HG02943 (cell line): ENCODE results near the gene CXADR.

Experiments
- ATAC-seq: cut with Tn5 transposase; IDR thresholded peaks from one replicate; pipeline ENCODE4 v1.9.1; 2021; ENCODE audit warnings: mild to moderate bottlenecking, low read depth, moderate library complexity; ENCODE audit not compliant: unreplicated experiment

CXADR gene

DNA sequence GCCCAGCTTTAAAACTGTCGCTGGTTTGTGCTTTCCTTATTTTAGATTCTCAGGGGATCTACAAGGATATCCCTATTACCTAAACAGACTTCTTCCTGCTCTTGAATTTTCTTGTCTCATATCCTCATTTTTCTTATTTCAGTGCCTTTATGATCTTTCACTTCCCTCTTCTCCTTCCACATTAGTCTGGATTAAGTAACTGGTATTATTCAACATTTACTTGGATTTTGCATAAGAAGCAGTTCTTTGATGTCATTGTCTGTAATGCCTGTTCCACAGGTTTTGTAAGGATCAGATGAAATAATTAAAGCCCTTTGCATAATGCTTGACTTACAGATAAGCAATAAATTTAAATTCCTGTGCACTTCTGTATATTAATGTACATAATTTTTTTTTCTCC, 26.5 kb downstream of the CXADR start:
- no peak for ATAC-seq

DNA sequence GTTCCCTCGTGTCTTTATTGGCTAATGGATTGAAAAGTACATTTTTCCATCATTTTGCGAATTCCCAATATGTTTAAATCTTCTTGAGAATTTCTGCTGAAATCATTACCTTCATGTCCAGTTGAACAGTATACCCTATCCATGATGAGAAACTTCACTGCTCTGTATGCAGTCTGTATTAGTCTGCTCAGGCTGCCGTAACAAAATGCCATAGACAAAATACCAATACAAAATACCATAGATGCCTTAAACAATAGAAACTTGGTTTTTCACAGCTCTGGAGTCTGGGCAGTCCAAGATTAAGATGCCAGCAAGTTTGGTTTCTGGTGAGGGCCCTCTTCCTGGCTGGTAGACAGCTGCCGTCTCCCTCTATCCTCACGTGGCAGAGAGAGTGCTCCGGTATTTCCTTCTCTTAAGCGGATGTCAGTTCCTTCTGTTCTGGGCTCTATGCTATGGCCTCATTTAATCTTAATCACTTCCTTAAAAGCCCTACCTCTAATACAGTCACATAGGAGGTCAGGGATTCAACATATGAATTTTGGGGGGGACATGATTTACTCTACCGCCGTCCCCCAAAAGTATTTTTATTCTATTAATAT, 27.0 kb downstream of the CXADR start:
- no peak for ATAC-seq

DNA sequence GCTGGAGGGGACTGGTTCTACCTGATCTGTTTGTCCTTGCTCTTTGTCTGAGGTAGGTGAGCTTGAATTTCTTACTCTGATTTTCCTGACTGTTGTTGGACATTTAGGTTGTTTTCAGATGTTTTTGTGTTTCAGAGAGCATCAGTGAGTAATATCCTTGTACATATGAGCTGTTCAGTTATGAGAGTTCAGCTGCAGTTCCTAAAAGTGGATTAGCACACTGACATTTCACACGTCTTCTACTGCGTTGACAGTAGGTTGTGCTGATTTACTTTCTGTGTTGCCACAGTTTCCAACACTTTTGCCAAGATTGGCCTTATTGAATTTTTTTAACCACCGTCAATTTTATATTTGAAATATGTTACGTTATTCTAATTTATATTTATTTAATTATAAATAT, 27.7 kb downstream of the CXADR start:
- ATAC-seq, result no peak

DNA sequence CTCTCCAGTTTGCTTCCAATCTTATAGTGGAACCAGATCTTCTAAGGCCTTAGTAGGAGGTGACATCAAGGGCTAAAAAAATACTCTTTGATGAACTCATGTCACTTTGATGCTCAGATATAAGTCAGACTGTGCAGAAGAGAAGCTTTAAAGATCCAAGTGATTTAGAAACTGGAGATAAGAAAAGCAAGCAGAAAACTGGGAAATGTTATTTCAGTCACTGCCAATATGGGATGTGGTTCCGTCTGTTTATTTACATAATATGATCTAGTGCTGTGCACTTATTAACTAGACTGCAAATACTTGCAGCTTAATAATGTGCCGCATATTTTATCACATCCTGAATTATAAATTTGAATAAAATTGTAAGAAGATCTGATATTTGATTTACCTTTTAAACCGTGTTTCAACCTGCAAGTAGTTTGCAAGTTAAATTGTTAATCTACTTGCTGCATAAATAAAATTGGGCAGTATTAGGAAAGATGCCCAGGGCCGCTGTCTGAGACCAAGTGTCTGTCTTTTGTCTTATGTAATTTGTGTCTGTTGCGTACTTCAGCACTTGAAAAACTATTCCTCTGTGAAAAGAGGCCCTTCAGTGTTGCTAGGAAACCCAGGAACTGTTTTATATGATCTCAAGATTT, 29.6 kb downstream of the CXADR start:
- ATAC-seq, result no peak

DNA sequence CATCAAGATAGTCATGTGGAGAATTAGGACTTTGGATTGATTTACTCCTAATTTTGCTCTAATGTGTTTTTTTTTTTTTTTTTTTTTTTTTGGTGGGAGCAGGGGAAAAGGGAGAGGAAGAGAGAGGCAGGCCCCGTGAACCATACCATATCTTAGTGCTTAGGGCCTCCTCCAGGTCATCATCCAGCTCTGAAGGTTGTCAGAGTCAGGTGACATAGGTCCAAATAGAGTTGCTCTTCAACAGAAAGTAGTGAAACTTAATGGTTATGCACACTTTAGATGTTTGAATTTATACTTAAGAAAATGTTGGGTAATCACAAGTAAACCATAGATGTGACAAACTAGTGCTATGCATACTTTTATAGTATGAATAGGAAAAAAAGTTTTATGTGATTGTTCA, 32.2 kb downstream of the CXADR start:
- no peak for ATAC-seq

DNA sequence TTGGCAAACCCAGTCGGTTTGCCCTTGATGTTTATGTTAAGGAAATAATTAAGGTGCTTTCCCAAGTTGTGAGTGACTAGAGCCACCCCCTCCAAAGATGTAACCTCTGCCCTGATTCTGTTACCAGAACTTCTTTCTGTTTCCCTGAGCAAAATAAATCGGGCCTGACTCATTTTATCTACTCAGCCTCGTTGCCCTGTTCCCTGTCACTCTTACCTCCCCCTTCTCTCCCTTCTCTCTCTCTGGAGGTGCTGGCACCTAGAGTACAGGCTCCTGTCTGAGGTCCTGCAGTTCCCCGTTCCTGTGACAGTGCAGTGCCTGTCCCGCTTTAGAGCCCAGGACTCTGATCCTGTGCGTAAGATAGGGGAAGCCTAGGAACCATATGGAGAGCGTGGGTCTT, 35.4 kb downstream of the CXADR start:
- ATAC-seq, result no peak

DNA sequence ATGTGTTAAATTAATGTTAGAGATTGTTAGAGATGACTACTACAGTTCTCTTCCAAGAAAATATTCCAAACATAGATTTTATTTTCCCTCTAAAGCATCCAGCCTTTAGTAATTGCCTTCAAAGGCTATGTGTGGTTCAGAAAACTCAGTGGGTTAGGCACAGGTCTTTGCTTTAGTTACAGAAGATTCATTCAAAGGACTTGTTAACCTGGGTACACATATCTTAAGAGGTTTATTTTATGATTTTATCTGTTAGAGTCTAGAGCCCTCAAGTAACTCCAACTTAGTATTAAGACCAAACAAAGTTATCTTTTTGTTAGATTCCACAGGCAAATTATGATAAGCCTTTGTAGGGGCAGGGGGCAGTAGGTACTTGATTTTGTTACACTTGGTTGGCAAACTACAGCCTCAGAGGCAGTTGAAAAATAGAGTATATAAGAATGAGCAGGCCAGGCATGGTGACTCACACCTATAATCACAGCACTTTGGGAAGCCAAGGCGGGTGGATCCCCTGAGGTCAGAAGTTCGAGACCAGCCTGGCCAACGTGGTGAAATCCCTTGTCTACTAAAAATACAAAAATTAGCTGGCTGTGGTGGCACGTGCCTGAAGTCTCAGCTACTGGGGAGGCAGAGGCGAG, 37.9 kb downstream of the CXADR start:
- no peak for ATAC-seq

DNA sequence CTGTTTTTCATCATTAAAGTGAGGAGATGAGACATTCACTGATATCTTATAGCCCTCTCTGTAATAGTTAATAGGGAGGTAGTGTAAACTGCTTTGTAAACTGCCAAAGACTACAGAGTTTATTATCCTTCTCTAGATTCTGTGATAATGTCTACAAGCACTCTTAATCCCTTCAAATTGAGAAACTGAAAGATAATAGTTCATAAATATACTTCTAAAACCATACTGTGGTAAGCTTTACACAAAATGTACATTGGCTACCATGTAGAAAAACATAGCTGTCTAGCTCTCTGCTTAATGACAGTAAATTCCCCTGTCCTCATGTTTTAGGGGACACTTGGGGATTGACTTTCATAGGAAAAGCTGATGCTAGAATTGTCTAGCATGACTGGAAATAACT, 39.6 kb downstream of the CXADR start:
- ATAC-seq, result no peak

DNA sequence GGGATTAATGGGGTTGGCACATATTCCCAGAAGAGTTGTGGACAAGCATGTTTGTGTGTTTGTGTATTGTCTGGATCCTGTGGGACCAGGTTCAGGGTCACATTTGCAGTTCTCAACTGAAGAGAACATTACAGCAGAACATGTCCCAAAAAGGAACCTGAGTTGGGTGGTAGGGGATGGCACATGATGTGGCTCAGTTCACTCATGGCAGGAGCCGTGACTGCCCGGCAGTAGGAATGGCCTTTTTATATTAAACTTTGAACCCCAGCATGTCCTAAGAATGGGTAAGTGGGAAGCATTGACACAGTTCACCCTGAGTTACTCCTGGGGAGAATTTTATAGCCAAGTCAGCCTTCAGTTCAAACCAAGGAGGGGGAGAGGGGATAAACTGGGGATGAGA, 41.3 kb downstream of the CXADR start:
- no peak for ATAC-seq

DNA sequence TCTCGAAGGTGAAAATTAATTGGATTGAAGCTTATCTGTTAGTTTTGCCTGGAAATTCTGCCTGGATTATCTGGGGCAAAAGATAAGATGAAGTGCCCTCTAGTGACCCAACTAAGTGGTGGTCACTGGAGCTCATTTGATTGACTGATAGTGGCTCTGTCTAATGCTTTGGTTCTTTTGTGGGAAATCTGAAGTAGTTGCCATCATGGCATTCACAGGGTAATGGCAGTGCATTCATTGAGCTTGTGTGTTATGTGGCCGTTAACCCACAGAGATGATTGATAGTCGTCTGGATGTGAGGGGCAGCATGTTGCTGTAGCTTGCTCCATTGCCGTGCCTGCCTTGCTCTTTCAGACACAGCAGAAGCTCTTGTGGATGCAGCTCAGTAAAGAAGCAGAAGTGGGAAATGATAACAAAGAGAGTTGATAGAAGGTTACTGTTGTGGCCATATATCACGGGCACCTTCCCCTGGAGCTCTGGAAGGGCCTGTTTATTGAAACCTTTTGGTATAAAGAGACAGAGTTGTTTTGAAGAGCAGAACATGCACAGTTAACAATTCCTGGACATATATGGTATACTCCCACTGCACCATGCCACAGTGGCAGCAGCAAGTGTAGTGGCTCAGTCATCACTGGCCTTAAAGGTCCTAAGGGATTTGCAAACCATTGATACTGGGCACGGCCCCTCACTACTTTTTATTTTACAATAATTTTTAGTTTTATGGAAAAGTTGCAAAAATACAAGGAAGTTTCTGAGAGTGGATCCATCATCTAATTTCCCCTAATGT, 42.0 kb downstream of the CXADR start:
- ATAC-seq, result no peak

DNA sequence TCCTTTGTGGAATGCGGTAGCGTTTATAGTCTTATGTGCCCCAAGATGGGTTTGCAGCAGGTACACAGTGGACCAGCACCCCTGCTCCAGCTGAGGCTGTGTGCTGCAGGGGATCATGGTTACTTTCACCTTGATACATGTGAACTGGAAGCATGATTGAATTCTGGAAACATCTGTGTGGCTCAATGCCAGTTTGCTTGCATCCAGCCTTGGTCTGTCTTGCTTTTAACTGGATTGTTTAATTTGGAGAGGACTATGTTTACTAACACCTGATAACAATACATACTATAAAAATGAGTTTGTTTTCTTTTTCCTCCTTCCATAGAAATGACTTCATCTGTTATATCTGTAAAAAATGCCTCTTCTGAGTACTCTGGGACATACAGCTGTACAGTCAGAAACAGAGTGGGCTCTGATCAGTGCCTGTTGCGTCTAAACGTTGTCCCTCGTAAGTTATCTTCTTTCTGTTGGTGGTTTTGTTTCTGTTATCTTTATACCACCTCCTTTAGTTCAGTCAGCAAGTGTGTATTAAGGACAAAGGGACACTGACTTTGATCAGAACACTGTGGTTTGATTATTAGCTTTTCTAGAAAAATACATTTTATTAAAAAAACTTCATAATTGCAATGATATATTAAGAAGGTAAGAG, 47.7 kb downstream of the CXADR start:
- ATAC-seq, result no peak

DNA sequence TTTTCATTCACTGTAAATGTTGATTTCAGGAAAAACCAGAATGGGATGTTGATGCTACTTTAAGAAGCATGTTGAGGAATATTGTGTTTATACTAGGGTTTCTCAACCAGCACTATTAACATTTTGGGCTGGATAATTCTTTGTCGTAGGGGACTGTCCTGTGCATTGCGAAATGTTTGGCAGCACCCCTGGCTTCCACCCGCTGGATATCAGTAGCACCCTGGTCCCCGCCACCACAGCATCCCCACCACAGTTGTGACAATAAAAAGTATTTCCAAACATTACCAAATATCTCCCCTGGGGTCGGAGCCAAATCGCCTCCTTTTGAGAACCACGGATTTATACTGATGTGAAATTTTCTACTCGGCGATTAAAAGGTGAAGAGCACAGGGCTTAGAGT, 57.9 kb downstream of the CXADR start:
- no peak for ATAC-seq

DNA sequence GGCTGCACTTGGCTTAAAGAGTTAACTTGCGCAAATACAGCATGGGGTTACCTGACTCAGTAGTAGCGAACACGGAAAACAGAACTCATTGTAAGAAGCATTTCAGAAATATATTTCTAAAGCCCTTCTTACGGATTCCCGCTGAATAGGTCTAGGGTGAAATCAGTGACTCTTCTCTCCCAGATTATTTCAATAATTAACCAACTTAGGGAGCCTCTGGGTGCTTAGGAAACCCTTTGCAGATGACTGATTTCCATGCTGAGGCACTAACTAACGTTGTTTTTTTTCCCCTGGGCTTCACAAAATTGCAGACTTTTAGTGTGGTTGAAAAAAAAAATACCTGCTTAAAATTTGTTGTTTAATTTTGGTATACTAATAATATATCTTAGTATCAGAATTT, 59.6 kb downstream of the CXADR start:
- ATAC-seq, result no peak

DNA sequence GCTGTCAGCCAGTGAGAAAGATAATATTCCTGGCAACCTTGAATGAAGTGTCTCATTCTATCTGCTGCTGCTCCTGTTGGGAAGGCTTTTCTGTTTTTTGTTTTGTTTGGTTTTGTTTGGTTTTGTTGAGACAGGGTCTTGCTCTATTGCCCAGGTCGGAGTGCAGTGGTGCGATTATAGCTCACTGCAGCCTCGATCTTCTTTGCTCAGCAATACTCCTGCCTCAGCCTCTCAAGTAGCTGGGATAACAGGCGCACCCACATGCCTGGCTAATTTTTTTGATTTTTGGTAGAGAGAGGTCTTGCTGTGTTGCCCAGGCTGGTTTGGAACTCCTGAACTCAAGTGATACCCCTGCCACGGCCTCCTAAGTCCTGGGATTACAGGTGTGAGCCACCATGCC, 62.2 kb downstream of the CXADR start:
- ATAC-seq, result no peak

DNA sequence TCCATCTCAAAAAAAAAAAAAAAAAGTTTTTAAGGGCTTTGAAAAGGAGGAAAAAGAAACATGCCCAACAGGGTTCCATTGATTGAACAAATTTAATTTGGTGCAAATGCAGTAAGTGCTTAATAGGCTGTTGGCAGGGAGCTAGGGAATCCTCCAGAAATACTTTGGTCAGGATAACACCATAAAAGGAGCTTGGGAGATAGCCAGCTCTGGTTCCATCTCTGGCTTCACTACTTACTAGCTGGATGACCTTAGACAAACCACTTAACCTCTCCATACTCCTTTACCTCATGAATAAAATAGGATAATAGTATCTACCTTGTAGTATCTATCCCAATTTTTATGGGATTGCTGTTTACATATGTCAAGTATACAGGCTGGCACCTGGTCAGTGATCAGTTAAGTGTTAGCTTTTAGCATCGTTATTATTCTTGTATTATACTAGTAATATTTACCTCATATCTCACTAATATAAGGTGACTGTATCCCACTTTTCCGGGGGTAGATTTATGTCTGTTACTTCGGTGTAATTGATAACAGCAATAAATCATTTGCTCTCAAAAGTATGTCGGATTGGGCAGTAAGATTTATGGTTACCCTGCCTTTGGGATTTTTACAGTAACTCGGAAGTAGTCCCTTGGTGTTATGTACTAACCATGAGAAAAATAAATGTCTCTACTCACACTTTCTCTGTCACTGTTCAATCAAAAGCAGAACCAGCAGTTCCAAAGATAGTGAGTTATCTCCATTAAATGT, 63.4 kb downstream of the CXADR start:
- ATAC-seq, result no peak

DNA sequence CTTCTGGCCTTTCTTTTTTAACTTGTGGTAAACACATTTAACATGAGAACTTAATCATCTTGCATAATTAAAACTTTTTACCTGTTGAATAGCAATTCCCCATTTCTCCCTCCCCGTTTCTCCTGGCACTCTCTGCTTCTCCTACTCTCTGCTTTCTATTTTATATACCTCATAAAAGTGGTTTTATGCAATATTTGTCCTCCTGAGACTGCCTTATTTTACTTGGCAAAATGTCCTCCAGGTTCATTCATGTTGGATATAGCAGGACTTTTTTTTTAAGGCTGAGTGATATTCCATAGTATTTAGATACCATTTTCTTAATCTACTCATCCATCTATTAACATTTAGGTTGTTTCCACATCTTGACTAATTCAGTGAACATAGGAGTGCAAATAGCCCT, 64.9 kb downstream of the CXADR start:
- no peak for ATAC-seq

DNA sequence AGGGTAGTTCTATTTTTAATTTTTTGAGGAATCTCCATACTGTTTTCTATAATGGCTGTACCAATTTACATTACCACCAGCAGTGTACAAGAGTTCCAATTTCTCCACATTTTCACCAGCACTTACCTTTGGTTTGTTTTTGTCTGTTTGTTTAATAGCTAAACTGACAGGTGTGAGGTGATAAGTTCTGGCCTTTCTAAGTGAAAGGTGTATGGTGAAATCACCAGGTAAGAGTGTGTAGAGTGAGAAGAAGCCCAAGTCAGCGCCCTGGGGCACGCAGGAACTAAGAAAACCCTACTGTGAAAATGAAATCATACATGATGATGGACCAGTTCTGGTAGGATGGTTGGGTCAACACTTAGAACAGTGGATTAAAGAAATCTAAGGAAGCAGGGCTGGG, 65.3 kb downstream of the CXADR start:
- ATAC-seq, result no peak

DNA sequence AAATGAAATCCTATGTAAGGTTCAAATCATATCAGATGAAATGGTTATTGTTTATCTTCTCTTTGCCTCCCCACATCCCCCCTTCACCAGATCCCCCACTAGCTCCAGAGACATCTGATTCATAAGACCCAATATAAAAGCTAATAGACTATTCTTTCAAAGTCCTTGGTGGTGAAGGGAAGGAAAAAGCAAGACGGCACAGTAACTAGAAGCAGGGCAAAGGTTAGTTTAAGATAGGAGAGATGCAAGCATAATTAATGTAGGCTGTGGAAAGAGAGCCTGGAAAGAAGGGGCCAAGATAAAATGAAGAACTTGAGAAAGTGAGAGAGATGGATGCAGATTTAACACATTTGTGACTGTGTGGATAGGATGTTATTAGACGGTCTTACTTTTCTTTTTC, 66.0 kb downstream of the CXADR start:
- no peak for ATAC-seq

DNA sequence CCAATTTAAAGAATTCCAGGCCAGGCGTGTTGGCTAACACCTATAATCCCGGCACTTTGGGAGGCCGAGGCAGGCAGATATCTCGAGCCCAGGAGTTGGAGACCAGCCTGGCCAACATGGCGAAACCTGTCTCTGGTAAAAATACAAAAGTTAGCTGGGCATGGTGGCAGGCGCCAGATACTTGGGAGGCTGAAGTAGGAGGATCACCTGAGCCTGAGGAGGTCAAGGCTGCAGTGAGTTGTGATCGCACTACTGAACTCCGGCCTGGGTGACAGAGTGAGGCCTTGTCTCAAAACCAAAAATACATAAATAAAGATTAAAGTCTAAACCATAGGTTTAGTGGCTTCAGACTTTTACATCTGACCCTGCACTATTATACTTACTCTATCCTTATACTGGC, 67.5 kb downstream of the CXADR start:
- ATAC-seq, result no peak

DNA sequence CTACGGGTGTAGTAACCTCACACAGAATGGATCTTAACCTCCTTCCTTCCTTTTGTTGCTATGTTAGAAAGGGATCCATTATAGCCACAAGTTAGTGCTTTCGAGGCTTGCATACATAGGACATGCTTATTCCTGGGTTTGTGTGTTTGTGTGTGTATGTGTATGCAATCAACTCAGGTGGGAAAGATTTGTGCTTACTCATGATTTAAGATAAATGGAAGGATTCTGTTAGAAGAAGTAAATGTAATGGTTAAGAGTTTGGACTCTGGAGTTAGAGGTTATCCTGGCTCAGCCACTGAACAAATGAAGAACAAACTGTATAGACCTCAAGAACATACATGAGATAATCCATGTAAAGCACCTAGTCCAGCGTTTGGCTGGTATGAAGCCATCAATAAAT, 71.1 kb downstream of the CXADR start:
- ATAC-seq, result no peak
